ENCODE results near the gene SEMA6A. TPM values are rescaled to one million over a fixed set of nuclear protein-coding genes. Genes with fewer than 3 reads are reported as not detected.

Gene SEMA6A
- total RNA-seq, 1 donor: under 0.01 TPM

GRCh38 chr5:116605310-116606070 lies 30.9 kb upstream of the SEMA6A start:
- Histone ChIP-seq H3K9me3 (ENCODE audit: low read depth, low read length) (no peaks in the 10 kb centered on the region), H4K20me1 (ENCODE audit: insufficient read depth, low read length) (no peaks in the 10 kb centered on the region), H2AFZ (ENCODE audit: low read length) (no peak overlapping the region), H3K36me3 (ENCODE audit: insufficient read depth, low read length) (no peaks in the 10 kb centered on the region), H3K27ac (ENCODE audit: low read depth, low read length) (no peak overlapping the region), H3K4me2 (ENCODE audit: insufficient read depth, low read length) (no peak overlapping the region), H3K4me1 (ENCODE audit: insufficient read depth, low read length) (no peaks in the 10 kb centered on the region), H3K4me3 (ENCODE audit: insufficient read depth, low read length) (no peak overlapping the region), H3K27me3 (ENCODE audit: insufficient read depth, low read length) (no peaks in the 10 kb centered on the region), H3K79me2 (ENCODE audit: insufficient read depth, low read length) (no peaks in the 10 kb centered on the region)
- no peak for DNase-seq (ENCODE audit: insufficient read length, low spot score, missing footprints)
- TF ChIP-seq CTCF (IDR thresholded peaks at IDR 0.05; ENCODE audit: extremely low read depth, low read depth, low read length): no peak

- Histone ChIP-seq H3K36me3 (ENCODE audit: insufficient read depth, low read length) (no peaks in the 10 kb centered on the region), H2AFZ (ENCODE audit: low read length) (no peak overlapping the region), H4K20me1 (ENCODE audit: insufficient read depth, low read length) (no peaks in the 10 kb centered on the region), H3K9me3 (ENCODE audit: low read depth, low read length) (no peaks in the 10 kb centered on the region), H3K79me2 (ENCODE audit: insufficient read depth, low read length) (no peaks in the 10 kb centered on the region), H3K4me1 (ENCODE audit: insufficient read depth, low read length) (no peaks in the 10 kb centered on the region), H3K4me2 (ENCODE audit: insufficient read depth, low read length) (no peak overlapping the region), H3K27me3 (ENCODE audit: insufficient read depth, low read length) (no peaks in the 10 kb centered on the region), H3K4me3 (ENCODE audit: insufficient read depth, low read length) (no peak overlapping the region), H3K27ac (ENCODE audit: low read depth, low read length) (no peak overlapping the region)
- DNase-seq (ENCODE audit: insufficient read length, low spot score, missing footprints): no peak
- TF ChIP-seq CTCF (IDR thresholded peaks at IDR 0.05; ENCODE audit: extremely low read depth, low read depth, low read length): no peak
Observed at GRCh38 chr5:116604805-116605204, 30.2 kb upstream of the SEMA6A start.

- Histone ChIP-seq H3K4me1 (ENCODE audit: insufficient read depth, low read length) (no peaks in the 10 kb centered on the region), H3K27me3 (ENCODE audit: insufficient read depth, low read length) (no peaks in the 10 kb centered on the region)
- TF ChIP-seq CTCF (IDR thresholded peaks at IDR 0.05; ENCODE audit: extremely low read depth, low read depth, low read length): no peak
Observed at GRCh38 chr5:116600876-116601275, 26.3 kb upstream of the SEMA6A start.

GRCh38 chr5:116598911-116599310 lies 24.3 kb upstream of the SEMA6A start:
- no peak overlapping the region for H2AFZ ChIP-seq (ENCODE audit: low read length)
- no peak for TF ChIP-seq CTCF (IDR thresholded peaks at IDR 0.05; ENCODE audit: extremely low read depth, low read depth, low read length)
- no peaks in the 10 kb centered on the region for H3K9me3 ChIP-seq (ENCODE audit: low read depth, low read length)
- DNase-seq (ENCODE audit: insufficient read length, low spot score, missing footprints): no peak
- no peaks in the 10 kb centered on the region for H3K27me3 ChIP-seq (ENCODE audit: insufficient read depth, low read length)
- no peak overlapping the region for H3K4me2 ChIP-seq (ENCODE audit: insufficient read depth, low read length)
- H3K4me1 ChIP-seq (ENCODE audit: insufficient read depth, low read length): no peaks in the 10 kb centered on the region
- no peaks in the 10 kb centered on the region for H3K36me3 ChIP-seq (ENCODE audit: insufficient read depth, low read length)
- no peak overlapping the region for H3K27ac ChIP-seq (ENCODE audit: low read depth, low read length)
- no peak overlapping the region for H3K4me3 ChIP-seq (ENCODE audit: insufficient read depth, low read length)
- no peaks in the 10 kb centered on the region for H4K20me1 ChIP-seq (ENCODE audit: insufficient read depth, low read length)
- no peaks in the 10 kb centered on the region for H3K79me2 ChIP-seq (ENCODE audit: insufficient read depth, low read length)

More at GRCh38 chr5:116600876-116601275, 26.3 kb upstream of the SEMA6A start:
- no peak for DNase-seq (ENCODE audit: insufficient read length, low spot score, missing footprints)
- no peaks in the 10 kb centered on the region for H3K36me3 ChIP-seq (ENCODE audit: insufficient read depth, low read length)
- H3K4me3 ChIP-seq (ENCODE audit: insufficient read depth, low read length): no peak overlapping the region
- H2AFZ ChIP-seq (ENCODE audit: low read length): no peak overlapping the region
- no peak overlapping the region for H3K4me2 ChIP-seq (ENCODE audit: insufficient read depth, low read length)
- no peaks in the 10 kb centered on the region for H4K20me1 ChIP-seq (ENCODE audit: insufficient read depth, low read length)
- no peaks in the 10 kb centered on the region for H3K9me3 ChIP-seq (ENCODE audit: low read depth, low read length)
- no peak overlapping the region for H3K27ac ChIP-seq (ENCODE audit: low read depth, low read length)
- H3K79me2 ChIP-seq (ENCODE audit: insufficient read depth, low read length): no peaks in the 10 kb centered on the region

Measured in osteoblast (primary cell).